Immature natural killer cell (primary cell): Measurements from ENCODE around the gene PLEKHA5. TPM values are rescaled to one million over a fixed set of nuclear protein-coding genes. Genes with fewer than 3 reads are reported as not detected.

ENCODE experiments used
- DNase-seq, 3 donors: peaks; one replicate each; pipeline ENCODE4 v3.0.0; 2022; ENCODE audit warnings: mixed read lengths in 1 of 3
- H3K27ac Mint-ChIP-seq, 6 donors: one replicate each; pipeline ENCODE4 v1.8.0; 2020; ENCODE audit warnings: mixed read lengths in 6 of 6, mild to moderate bottlenecking in 5 of 6, inconsistent platforms in 4 of 6, moderate library complexity in 3 of 6
- H3K27me3 Mint-ChIP-seq, 3 donors: one replicate each; pipeline ENCODE4 v1.8.0; 2020 to 2021; ENCODE audit warnings: low read depth in 3 of 3, mild to moderate bottlenecking in 3 of 3, mixed read lengths in 3 of 3, moderate library complexity in 3 of 3, inconsistent platforms in 1 of 3
- H3K36me3 Mint-ChIP-seq, 3 donors: one replicate each; pipeline ENCODE4 v1.8.0; 2020; ENCODE audit warnings: mixed read lengths in 3 of 3, inconsistent platforms in 2 of 3, mild to moderate bottlenecking in 2 of 3
- H3K4me1 Mint-ChIP-seq, 2 donors: one replicate each; pipeline ENCODE4 v1.8.0; 2020; ENCODE audit warnings: inconsistent platforms in 2 of 2, mild to moderate bottlenecking in 2 of 2, mixed read lengths in 2 of 2, moderate library complexity in 1 of 2
- H3K4me3 Mint-ChIP-seq, 5 donors: one replicate each; pipeline ENCODE4 v1.8.0; 2020; ENCODE audit warnings: mild to moderate bottlenecking in 5 of 5, mixed read lengths in 5 of 5, inconsistent platforms in 3 of 5, moderate library complexity in 3 of 5
- H3K9me3 Mint-ChIP-seq, 6 donors: one replicate each; pipeline ENCODE4 v1.8.0; 2020; ENCODE audit warnings: mild to moderate bottlenecking in 6 of 6, mixed read lengths in 6 of 6, inconsistent platforms in 4 of 6, moderate library complexity in 3 of 6
- polyA plus RNA-seq, 3 donors: library from polyadenylated mRNA; unstranded; fragments of 300-500 nt; fragmentation: Illumina TruSeq; gene quantifications; one replicate each; pipeline ENCODE4 v1.2.3, GENCODE V29; 2021

Gene PLEKHA5
- polyA plus RNA-seq, 3 donors from 2014 or later = 1.6 to 4.0 (median 3.4) TPM

DNA sequence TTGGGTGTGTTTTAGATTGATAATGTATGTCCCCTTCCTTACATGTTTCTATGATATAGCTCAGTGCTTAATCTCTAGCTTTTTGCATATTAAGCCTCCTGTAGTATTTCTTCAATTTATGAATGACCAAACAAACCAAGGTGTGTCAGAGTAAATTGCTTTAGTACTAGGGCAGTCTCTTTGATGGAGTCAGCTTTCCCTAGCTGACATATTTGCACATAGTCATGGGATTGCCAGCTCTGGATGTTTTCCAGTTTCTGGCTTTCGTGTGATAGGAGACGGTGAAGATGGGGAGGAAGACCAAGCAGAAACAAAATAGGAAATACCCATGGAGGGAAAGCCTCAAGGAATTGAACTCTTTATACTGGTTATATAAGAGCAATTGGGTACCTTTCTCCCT is 148.9 kb downstream of the PLEKHA5 start:
- peaks cover 0 to 4% (median 0%) of the 10 kb centered on the region in 3 donors for H3K27me3 Mint-ChIP-seq
- H3K9me3 Mint-ChIP-seq = no peaks in the 10 kb centered on the region
- H3K4me3 Mint-ChIP-seq = no peak overlapping the region
- DNase-seq = no peak
- no peak overlapping the region for H3K27ac Mint-ChIP-seq
- H3K36me3 Mint-ChIP-seq = peaks cover 5 to 7% (median 6%) of the 10 kb centered on the region in 3 donors
- H3K4me1 Mint-ChIP-seq = peaks cover 10 to 12% of the 10 kb centered on the region in 2 donors

DNA sequence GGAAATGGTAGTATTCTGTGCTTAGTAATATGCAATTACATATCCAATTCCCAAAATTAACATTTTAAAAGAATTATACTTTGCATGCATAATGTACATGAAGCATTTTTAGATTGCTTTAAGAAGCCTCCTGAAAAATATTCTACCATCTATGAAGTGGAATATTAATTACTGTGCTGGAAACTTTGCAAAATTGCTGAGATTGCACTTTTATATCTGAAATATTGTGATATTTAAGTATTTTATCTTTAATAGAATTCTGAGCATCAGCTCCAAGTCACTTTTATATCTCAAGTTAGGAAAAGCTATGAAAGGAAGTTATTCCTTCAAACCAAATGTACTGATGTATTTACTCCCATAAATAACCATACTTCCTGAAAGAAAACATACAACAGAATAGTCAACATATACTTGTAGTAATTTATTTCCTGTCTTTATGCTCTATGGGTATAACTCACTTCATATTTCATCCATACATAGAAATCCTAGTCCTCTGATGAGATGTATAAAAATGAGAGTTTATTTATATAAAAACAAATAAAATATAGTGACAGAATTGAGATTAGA is 152.7 kb downstream of the PLEKHA5 start:
- no peak for DNase-seq
- no peak overlapping the region for H3K4me3 Mint-ChIP-seq
- H3K9me3 Mint-ChIP-seq = no peaks in the 10 kb centered on the region
- peaks cover 0 to 4% (median 0%) of the 10 kb centered on the region in 3 donors for H3K27me3 Mint-ChIP-seq
- H3K4me1 Mint-ChIP-seq = no peaks in the 10 kb centered on the region
- H3K27ac Mint-ChIP-seq = no peak overlapping the region
- peaks cover 0 to 13% (median 4%) of the 10 kb centered on the region in 3 donors for H3K36me3 Mint-ChIP-seq

DNA sequence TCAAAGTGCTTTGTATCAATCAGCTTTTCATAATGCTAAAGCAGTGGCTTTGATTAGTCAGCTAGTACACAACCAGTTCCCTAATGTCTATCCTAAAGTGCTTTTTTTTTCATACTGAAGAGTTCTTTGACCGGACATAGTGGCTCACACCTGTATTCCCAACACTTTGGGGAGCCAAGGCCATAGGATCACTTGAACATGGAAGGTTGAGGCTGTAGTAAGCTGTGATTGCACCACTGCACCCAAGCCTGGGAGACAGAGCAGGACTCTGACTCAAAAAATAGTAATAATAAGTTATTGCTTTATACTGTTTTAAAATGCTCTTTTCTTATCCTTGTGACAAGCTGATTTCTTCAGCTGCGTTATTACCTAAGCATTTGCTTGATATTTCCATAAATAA is 155.1 kb downstream of the PLEKHA5 start:
- H3K4me3 Mint-ChIP-seq = no peak overlapping the region
- H3K9me3 Mint-ChIP-seq = no peaks in the 10 kb centered on the region
- no peak overlapping the region for H3K27ac Mint-ChIP-seq

DNA sequence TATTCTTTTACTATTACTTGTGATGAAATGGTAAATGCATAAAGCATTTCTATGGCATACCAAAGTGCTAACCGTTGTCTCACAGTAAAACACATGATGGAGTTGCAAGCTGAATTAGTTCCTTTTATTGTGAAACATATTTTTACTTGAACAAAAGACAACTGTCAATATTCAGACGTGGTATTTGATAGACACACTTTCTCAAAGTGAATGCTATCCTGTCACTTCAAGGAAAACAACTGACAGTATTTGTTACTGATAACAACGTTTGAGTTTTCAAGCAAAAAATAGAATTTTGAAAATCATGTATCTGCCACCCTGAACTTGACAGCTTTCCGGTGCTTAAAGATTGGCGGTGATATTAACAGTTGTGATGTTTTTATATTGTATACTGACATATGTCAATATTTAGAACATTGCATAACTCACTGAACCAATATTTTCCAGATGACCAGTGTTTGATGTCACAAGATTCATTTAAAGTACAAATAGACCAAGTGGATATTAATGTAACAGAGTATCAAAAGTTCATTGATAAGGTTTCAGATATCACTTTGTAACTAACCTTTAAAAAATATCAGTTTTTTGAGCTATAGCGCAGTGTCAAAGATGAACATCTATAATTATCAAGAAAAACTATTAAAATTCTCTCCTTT is 156.4 kb downstream of the PLEKHA5 start:
- Mint-ChIP-seq H3K27me3 (no peaks in the 10 kb centered on the region), H3K4me3 (no peak overlapping the region), H3K9me3 (no peaks in the 10 kb centered on the region), H3K27ac (no peak overlapping the region), H3K4me1 (no peaks in the 10 kb centered on the region), H3K36me3 (peaks cover 0 to 7% (median 6%) of the 10 kb centered on the region in 3 donors)
- no peak for DNase-seq

More for the DNA sequence above, 155.1 kb downstream of the PLEKHA5 start:
- DNase-seq = no peak
- peaks cover 0 to 12% (median 4%) of the 10 kb centered on the region in 3 donors for H3K36me3 Mint-ChIP-seq
- H3K4me1 Mint-ChIP-seq = no peaks in the 10 kb centered on the region
- no peaks in the 10 kb centered on the region for H3K27me3 Mint-ChIP-seq

DNA sequence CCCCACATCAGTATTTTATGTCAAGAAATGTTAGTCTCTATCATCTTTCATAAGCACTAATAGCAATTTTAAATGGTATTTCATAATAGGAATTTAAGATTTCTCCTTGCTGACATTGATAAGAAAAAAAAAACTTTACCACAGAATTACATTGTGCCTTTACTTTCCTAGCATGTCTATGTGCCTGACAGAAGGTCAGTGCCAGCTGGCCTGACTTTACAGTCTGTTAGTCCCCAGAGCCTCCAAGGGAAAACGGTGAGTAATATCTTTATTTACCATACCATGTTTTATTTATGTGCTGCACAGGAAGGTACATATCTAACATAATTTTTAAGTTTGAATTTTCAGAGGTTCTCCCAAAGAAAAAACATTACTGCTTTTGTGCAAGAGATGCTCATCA is 157.8 kb downstream of the PLEKHA5 start:
- no peak overlapping the region for H3K4me3 Mint-ChIP-seq
- H3K27ac Mint-ChIP-seq = no peak overlapping the region

DNA sequence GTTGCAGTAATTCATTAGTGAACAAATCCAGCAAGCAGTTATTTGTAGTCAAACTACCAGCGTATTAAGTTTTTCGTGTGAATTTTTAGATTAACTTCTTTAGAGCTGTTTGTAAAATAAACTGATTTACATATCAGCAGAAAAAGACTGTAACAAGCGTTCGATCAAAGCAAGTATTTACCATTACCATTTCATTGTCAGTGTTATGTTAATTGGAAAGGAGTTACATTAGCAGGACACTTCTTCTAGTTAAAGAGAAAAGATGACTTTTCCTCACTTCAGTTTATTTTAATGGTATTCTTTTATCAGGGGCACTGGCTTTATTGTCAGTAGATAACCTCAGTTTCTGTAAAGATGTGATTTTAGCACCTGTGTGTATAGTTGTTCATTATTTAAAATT is 158.6 kb downstream of the PLEKHA5 start:
- H3K36me3 Mint-ChIP-seq = peaks cover 0 to 7% (median 6%) of the 10 kb centered on the region in 3 donors
- no peaks in the 10 kb centered on the region for H3K9me3 Mint-ChIP-seq
- no peaks in the 10 kb centered on the region for H3K27me3 Mint-ChIP-seq
- DNase-seq = no peak
- no peak overlapping the region for H3K4me3 Mint-ChIP-seq
- no peaks in the 10 kb centered on the region for H3K4me1 Mint-ChIP-seq
- no peak overlapping the region for H3K27ac Mint-ChIP-seq

More for the DNA sequence above, 157.8 kb downstream of the PLEKHA5 start:
- DNase-seq = no peak
- Mint-ChIP-seq H3K9me3 (no peaks in the 10 kb centered on the region), H3K4me1 (no peaks in the 10 kb centered on the region), H3K27me3 (no peaks in the 10 kb centered on the region), H3K36me3 (peaks cover 0 to 7% (median 6%) of the 10 kb centered on the region in 3 donors)

DNA sequence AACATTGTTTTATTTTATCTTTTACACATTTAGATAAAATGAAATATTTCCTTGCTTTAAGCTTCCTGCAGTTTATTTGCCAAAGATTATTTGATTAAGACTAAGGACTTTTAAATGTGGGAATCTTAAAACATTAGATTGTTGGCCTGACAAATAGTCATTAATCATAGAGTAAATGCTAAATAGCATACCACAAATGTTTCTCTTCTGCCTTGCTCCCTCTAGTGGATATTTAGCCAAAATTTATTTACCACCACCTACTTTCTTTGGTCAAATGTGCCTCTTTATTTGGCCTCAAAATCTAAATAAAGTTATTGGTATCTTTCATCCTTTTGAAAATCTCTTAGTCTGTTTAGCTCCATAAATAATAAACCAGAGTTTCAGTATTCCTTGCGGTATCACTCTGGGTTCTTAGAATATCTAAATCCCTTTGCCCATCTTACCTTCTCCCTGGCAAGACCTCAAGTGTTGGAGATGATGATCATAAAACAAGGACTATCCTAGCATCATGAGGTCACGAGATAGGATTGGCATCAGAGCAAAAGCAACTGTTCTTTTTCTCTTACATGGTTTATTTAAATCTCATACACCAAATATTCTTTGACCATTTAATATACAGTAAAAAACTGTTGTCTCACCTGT is 159.2 kb downstream of the PLEKHA5 start:
- H3K27me3 Mint-ChIP-seq = no peaks in the 10 kb centered on the region
- no peaks in the 10 kb centered on the region for H3K4me1 Mint-ChIP-seq
- no peak overlapping the region for H3K27ac Mint-ChIP-seq
- peak; percentile 10 to 14 (median 14) for DNase-seq
- H3K36me3 Mint-ChIP-seq = peaks cover 0 to 6% (median 3%) of the 10 kb centered on the region in 3 donors
- no peak overlapping the region for H3K4me3 Mint-ChIP-seq
- no peaks in the 10 kb centered on the region for H3K9me3 Mint-ChIP-seq

DNA sequence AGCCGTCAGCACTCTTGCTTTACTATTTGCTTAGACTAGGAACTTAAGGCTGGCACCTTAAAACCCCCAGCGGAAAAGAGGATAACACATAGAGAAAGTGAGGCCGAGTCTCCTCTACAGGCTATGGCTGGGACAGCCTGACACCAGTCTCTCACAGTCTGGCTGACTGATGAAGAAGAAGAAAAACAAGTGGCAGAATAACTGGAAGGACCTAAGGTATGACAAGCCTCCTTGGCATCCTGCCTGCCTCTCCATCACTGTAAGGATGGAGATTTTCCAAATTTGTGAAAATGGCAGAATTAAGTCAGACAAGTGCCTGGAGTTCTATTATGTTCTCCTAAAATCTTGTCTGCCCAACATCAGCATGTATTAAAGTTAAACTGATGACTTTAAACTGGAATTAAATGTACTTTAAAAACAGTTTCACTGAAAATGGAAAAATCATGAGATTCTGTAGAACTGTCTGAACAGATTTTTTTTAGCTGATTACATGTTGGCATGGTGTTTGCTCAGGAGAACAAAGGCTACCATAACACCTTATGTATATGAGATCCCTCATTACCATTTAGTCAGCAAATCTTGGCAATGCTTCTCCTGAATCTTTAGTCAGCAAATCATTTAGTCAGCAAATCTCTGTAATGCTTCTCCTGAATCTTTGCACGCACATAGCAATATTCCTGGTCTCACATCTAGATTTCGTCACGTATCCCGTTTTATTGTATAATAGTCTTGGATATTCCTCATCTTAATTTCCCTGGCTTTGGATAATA is 169.5 kb downstream of the PLEKHA5 start:
- peaks cover 0 to 2% (median 2%) of the 10 kb centered on the region in 3 donors for H3K27me3 Mint-ChIP-seq
- H3K36me3 Mint-ChIP-seq = peaks cover 0 to 3% (median 3%) of the 10 kb centered on the region in 3 donors
- no peak for DNase-seq
- no peak overlapping the region for H3K27ac Mint-ChIP-seq
- H3K4me3 Mint-ChIP-seq = no peak overlapping the region
- H3K9me3 Mint-ChIP-seq = no peaks in the 10 kb centered on the region
- no peaks in the 10 kb centered on the region for H3K4me1 Mint-ChIP-seq

DNA sequence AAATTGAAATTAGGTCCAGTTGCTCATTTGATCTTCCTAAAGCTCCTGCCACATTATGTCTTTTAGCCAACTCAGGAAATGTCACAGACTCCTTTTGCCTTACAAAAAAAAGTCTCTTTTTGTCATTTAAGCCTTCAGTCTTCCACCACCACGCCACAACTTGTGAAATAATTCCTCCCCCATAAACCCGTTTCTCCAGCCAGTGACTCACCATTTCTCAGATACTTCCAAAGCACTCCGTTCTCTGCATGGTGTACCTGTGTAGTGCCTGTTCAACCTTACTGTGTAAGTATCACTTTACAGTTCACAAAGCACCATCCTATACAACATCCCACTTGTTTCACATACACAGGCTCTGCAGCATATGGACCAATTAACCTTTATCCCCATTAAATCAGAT is 170.2 kb downstream of the PLEKHA5 start:
- H3K36me3 Mint-ChIP-seq = peaks cover 0 to 3% (median 3%) of the 10 kb centered on the region in 3 donors
- H3K9me3 Mint-ChIP-seq = no peaks in the 10 kb centered on the region
- H3K27me3 Mint-ChIP-seq = peaks cover 0 to 2% (median 2%) of the 10 kb centered on the region in 3 donors
- H3K4me3 Mint-ChIP-seq = no peak overlapping the region
- DNase-seq = no peak
- no peaks in the 10 kb centered on the region for H3K4me1 Mint-ChIP-seq
- H3K27ac Mint-ChIP-seq = no peak overlapping the region

DNA sequence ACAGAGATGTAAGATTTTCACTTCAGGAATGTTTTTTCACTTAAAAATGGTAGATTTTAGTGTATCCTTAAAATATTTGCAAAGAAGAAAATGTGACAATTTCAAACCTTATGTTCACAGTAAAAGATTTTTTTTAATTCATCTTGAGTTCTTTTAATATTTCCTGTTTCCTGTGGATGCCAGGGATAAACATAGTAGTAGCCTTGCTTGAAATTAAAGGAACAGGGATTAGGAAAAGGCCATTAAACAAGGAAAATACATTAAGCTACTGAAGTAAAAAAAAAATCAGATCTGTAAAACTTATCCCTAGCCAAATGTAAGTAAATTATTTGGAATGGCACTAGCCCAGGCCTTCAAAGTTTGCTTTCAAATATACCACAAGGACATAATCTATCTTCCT is 171.7 kb downstream of the PLEKHA5 start:
- no peak for DNase-seq
- no peaks in the 10 kb centered on the region for H3K4me1 Mint-ChIP-seq
- no peak overlapping the region for H3K27ac Mint-ChIP-seq
- no peaks in the 10 kb centered on the region for H3K9me3 Mint-ChIP-seq
- H3K4me3 Mint-ChIP-seq = no peak overlapping the region
- H3K36me3 Mint-ChIP-seq = peaks cover 0 to 3% (median 3%) of the 10 kb centered on the region in 3 donors
- peaks cover 0 to 2% (median 2%) of the 10 kb centered on the region in 3 donors for H3K27me3 Mint-ChIP-seq

DNA sequence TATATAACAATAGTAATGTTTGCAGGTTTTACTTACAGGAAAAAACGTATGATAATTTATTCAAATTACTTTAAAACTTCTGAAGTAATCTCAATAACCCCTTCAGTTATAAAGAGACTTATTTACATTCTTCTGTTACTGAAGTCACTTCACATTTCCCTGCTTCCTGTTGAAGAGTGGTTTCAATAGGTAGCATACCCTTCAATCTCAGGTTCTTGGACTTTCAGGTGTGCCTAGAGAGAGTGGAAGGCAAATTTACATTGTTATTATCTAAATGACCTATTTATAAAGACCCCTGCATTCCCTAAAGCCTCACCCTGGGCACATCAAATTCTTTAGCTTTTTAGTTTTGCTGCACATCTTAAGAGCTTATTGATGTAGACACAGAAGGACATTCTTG is 172.2 kb downstream of the PLEKHA5 start:
- H3K27ac Mint-ChIP-seq = no peak overlapping the region
- no peaks in the 10 kb centered on the region for H3K9me3 Mint-ChIP-seq
- peaks cover 2 to 3% (median 2%) of the 10 kb centered on the region in 3 donors for H3K36me3 Mint-ChIP-seq
- DNase-seq = no peak
- H3K4me3 Mint-ChIP-seq = no peak overlapping the region
- H3K4me1 Mint-ChIP-seq = no peaks in the 10 kb centered on the region
- H3K27me3 Mint-ChIP-seq = peaks cover 0 to 2% (median 2%) of the 10 kb centered on the region in 3 donors

DNA sequence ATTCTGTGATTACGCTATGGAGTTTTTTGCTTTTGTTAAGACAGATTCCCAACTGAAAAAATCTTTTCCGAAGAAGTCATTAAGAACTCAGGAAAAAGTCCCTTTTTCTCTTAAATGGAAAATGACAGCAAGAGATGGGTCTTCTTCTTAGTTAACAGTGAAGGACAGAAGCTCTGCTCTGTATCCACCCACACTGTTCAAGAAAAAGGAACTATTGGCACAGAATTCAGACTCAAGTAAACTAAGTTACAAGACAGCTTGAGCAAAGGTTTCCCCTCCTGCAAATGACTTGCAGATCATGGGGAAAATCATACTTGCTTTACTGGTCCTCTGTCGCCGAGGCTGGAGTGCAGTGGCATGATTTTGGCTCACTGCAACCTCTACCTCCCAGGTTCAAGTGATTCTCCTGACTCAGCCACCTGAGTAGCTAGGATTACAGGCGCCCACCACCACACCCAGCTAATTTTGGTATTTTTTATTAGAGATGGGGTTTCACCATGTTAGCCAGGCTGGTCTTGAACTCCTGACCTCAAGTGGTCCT is 172.6 kb downstream of the PLEKHA5 start:
- Mint-ChIP-seq H3K9me3 (no peaks in the 10 kb centered on the region), H3K36me3 (peaks cover 0 to 4% (median 0%) of the 10 kb centered on the region in 3 donors), H3K4me1 (no peaks in the 10 kb centered on the region), H3K27me3 (peaks cover 0 to 2% (median 2%) of the 10 kb centered on the region in 3 donors), H3K4me3 (no peak overlapping the region), H3K27ac (no peak overlapping the region)
- no peak for DNase-seq

DNA sequence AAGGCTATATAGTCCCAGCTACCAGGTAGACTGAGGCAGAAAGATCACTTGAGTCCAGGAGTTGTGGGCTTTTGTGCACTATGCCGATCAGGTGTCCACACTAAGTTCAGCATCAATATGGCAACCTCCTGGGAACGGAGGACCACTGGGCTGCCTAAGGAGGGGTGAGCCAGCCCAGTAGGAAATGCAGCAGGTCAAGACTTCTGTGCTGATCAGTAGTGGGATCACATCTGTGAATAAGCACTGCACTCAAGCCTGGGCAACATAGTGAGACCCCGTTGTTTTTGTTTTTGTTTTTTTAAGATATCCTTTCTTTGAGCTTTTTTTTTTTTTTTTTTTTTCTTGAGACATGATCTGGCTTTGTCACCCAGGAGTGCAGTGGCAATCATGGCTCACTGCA is 174.0 kb downstream of the PLEKHA5 start:
- no peak for DNase-seq
- no peak overlapping the region for H3K27ac Mint-ChIP-seq
- no peaks in the 10 kb centered on the region for H3K9me3 Mint-ChIP-seq
- peaks cover 0 to 4% (median 0%) of the 10 kb centered on the region in 3 donors for H3K36me3 Mint-ChIP-seq
- H3K4me1 Mint-ChIP-seq = no peaks in the 10 kb centered on the region
- H3K27me3 Mint-ChIP-seq = peaks cover 0 to 2% (median 2%) of the 10 kb centered on the region in 3 donors
- no peak overlapping the region for H3K4me3 Mint-ChIP-seq
